Neural cell (in vitro differentiated cells): ENCODE data around the gene C17orf113. TPM values are rescaled to one million over a fixed set of nuclear protein-coding genes. Genes with fewer than 3 reads are reported as not detected.
A peak's percentile ranks its signal among the peaks of the same experiment; 100 is the strongest.

Source experiments
- H2AFZ ChIP-seq: fragments of 200-600, 300-800 bp; sonication (generic), shearing (Covaris generic); 2 replicates; pipeline ENCODE4 v1.6.0; 2014; ENCODE audit warnings: low read depth, mild to moderate bottlenecking, antibody characterized with exemption, low read length, moderate library complexity
- H3F3A ChIP-seq: fragments of 200-600 bp; shearing (Covaris generic); 2 replicates; pipeline ENCODE4 v1.6.1; 2016; ENCODE audit warnings: mild to moderate bottlenecking, moderate library complexity, mixed read lengths, antibody characterized with exemption, low read length; ENCODE audit not compliant: insufficient read depth, poor library complexity, severe bottlenecking
- H3K27ac ChIP-seq: fragments of 200-600, 300-800 bp; sonication (generic), shearing (Covaris generic); 2 replicates; pipeline ENCODE4 v1.5.1; 2014; ENCODE audit warnings: mild to moderate bottlenecking, low read length, moderate library complexity
- H3K27me3 ChIP-seq: fragments of 300-800, 200-600 bp; sonication (generic), shearing (Covaris generic); 2 replicates; pipeline ENCODE4 v1.6.0; 2014; ENCODE audit warnings: mild to moderate bottlenecking, low read depth, low read length, moderate library complexity; ENCODE audit not compliant: insufficient read depth
- H3K36me3 ChIP-seq: fragments of 300-800, 200-600 bp; sonication (generic), shearing (Covaris generic); 2 replicates; pipeline ENCODE4 v1.5.1; 2014; ENCODE audit warnings: mild to moderate bottlenecking, antibody characterized with exemption, low read length, moderate library complexity; ENCODE audit not compliant: insufficient read depth
- H3K4me2 ChIP-seq: fragments of 300-800, 200-600 bp; sonication (generic), shearing (Covaris generic); 2 replicates; pipeline ENCODE4 v1.6.0; 2014; ENCODE audit warnings: mild to moderate bottlenecking, low read length
- H3K4me3 ChIP-seq: fragments of 300-800, 200-600 bp; sonication (generic), shearing (Covaris generic); 2 replicates; pipeline ENCODE4 v1.5.1; 2014; ENCODE audit warnings: mild to moderate bottlenecking, low read length, moderate library complexity
- H3K79me2 ChIP-seq: fragments of 200-600 bp; shearing (Covaris generic); replicated peaks from 2 replicates; pipeline ENCODE4 v1.6.0; 2014; ENCODE audit warnings: mild to moderate bottlenecking, low read length, moderate library complexity; ENCODE audit not compliant: insufficient read depth
- H3K9ac ChIP-seq: fragments of 300-800, 200-600 bp; sonication (generic), shearing (Covaris generic); 2 replicates; pipeline ENCODE4 v1.6.1; 2016; ENCODE audit warnings: mild to moderate bottlenecking, low read length, mixed read lengths
- H3K9me2 ChIP-seq: fragments of 200-600 bp; shearing (Covaris generic); 2 replicates; pipeline ENCODE4 v1.6.1; 2016; ENCODE audit warnings: mild to moderate bottlenecking, low read length, mixed read lengths; ENCODE audit not compliant: insufficient read depth
- H3K9me3 ChIP-seq: fragments of 200-600, 300-800 bp; sonication (generic), shearing (Covaris generic); 2 replicates; pipeline ENCODE4 v1.6.1; 2016; ENCODE audit warnings: mild to moderate bottlenecking, mixed run types, low read length, moderate library complexity, mixed read lengths
- H4K20me1 ChIP-seq: fragments of 200-600 bp; shearing (Covaris generic); 2 replicates; pipeline ENCODE4 v1.6.1; 2016; ENCODE audit warnings: mild to moderate bottlenecking, mixed run types; ENCODE audit not compliant: insufficient read depth
- CTCF ChIP-seq: fragments of 450-650 bp; IDR thresholded peaks from 2 replicates; pipeline ENCODE4 v1.5.1; 2014; ENCODE audit warnings: antibody characterized with exemption, mild to moderate bottlenecking, moderate library complexity; ENCODE audit not compliant: poor library complexity, severe bottlenecking
- EP300 ChIP-seq: fragments of 450-650 bp; conservative IDR thresholded peaks from 2 replicates; pipeline ENCODE4 v1.6.1; 2014; ENCODE audit warnings: antibody characterized with exemption, mild to moderate bottlenecking, moderate library complexity; ENCODE audit not compliant: poor library complexity, severe bottlenecking
- EZH2 ChIP-seq: fragments of 200-600, 300-800 bp; shearing (Covaris generic), sonication (generic); IDR thresholded peaks from 2 replicates; pipeline ENCODE4 v1.6.1; 2014; ENCODE audit warnings: antibody characterized with exemption, low read length, borderline replicate concordance, mild to moderate bottlenecking; ENCODE audit not compliant: insufficient read depth, poor library complexity, severe bottlenecking
- MXI1 ChIP-seq: fragments of 450-650 bp; conservative IDR thresholded peaks from 2 replicates; pipeline ENCODE4 v1.6.1; 2014; ENCODE audit warnings: antibody characterized with exemption, mild to moderate bottlenecking; ENCODE audit not compliant: poor library complexity, severe bottlenecking
- POLR2AphosphoS5 ChIP-seq: IDR thresholded peaks from 2 replicates; pipeline ENCODE4 v1.6.1; 2012
- RAD21 ChIP-seq: fragments of 450-650 bp; conservative IDR thresholded peaks from 2 replicates; pipeline ENCODE4 v1.6.1; 2014; ENCODE audit warnings: antibody characterized with exemption, mild to moderate bottlenecking, moderate library complexity
- REST ChIP-seq: IDR thresholded peaks from 2 replicates; pipeline ENCODE4 v1.6.1; 2012; ENCODE audit warnings: borderline replicate concordance
- SMC3 ChIP-seq: fragments of 450-650 bp; conservative IDR thresholded peaks from 2 replicates; pipeline ENCODE4 v1.6.1; 2014; ENCODE audit warnings: antibody characterized with exemption, mild to moderate bottlenecking, moderate library complexity; ENCODE audit not compliant: poor library complexity
- TAF1 ChIP-seq: IDR thresholded peaks from 2 replicates; pipeline ENCODE4 v1.6.1; 2012; ENCODE audit warnings: low read depth
- polyA plus RNA-seq: library from polyadenylated mRNA; depleted of rRNA; stranded (reverse); fragments of >200 nt; gene quantifications from 2 replicates; pipeline ENCODE4 v1.2.3, GENCODE V29; 2014

Gene C17orf113
- polyA plus RNA-seq, 1 donor from 2014 or later, result 5.2 TPM

- no peaks in the 10 kb centered on the region for H3K9me2 ChIP-seq
- H4K20me1 ChIP-seq, result no peaks in the 10 kb centered on the region
- H3K79me2 ChIP-seq, result peaks cover 48% of the 10 kb centered on the region
- H3K4me2 ChIP-seq, result no peak overlapping the region
- H3F3A ChIP-seq, result no peaks in the 10 kb centered on the region
- no peak overlapping the region for H2AFZ ChIP-seq
- no peaks in the 10 kb centered on the region for H3K27me3 ChIP-seq
- peak overlapping the region; percentile 98 for H3K27ac ChIP-seq
- no peaks in the 10 kb centered on the region for H3K36me3 ChIP-seq
- no peak overlapping the region for H3K4me3 ChIP-seq
- H3K9me3 ChIP-seq, result no peaks in the 10 kb centered on the region
- TF ChIP-seq RAD21, result no peak
- TF ChIP-seq MXI1, result no peak
- no peak for TF ChIP-seq SMC3
- no peak for TF ChIP-seq TAF1
- no peak for TF ChIP-seq REST
- no peak for TF ChIP-seq CTCF
- TF ChIP-seq EZH2, result no peak
- TF ChIP-seq EP300, result no peak
- no peak for TF ChIP-seq POLR2AphosphoS5
- no peak overlapping the region for H3K9ac ChIP-seq
Observed at GRCh38 chr17:42018988-42019387, 31.4 kb downstream of the C17orf113 start.

- H3K27ac ChIP-seq, result peak overlapping the region; percentile 98
- H3K36me3 ChIP-seq, result no peaks in the 10 kb centered on the region
- H3K79me2 ChIP-seq, result peaks cover 55% of the 10 kb centered on the region
- peak overlapping the region; percentile 82 for H3K4me3 ChIP-seq
- H3K27me3 ChIP-seq, result no peaks in the 10 kb centered on the region
- H2AFZ ChIP-seq, result peak overlapping the region; percentile 82
- H3K9me2 ChIP-seq, result no peaks in the 10 kb centered on the region
- peak overlapping the region; percentile 98 for H3K9ac ChIP-seq
- no peaks in the 10 kb centered on the region for H3F3A ChIP-seq
- H3K9me3 ChIP-seq, result no peaks in the 10 kb centered on the region
- H3K4me2 ChIP-seq, result peak overlapping the region; percentile 78
- no peak for TF ChIP-seq SMC3
- TF ChIP-seq TAF1, result no peak
- no peak for TF ChIP-seq EP300
- TF ChIP-seq REST, result no peak
- H4K20me1 ChIP-seq, result no peaks in the 10 kb centered on the region
Observed at GRCh38 chr17:42018339-42018738, 32.1 kb downstream of the C17orf113 start.
